Lower leg skin (tissue), 4 donors: ENCODE measurements around the gene CACHD1. TPM values are rescaled to one million over a fixed set of nuclear protein-coding genes. Genes with fewer than 3 reads are reported as not detected.

Experiments used
- DNase-seq, 2 donors: peaks; one replicate each; pipeline ENCODE4 v3.0.0-alpha.2; 2019; ENCODE audit warnings: low spot score in 2 of 2
- H3K4me3 ChIP-seq: fragments of 200-600 bp; sonication (generic); 2 replicates; pipeline ENCODE4 v1.5.1; 2017; ENCODE audit warnings: mild to moderate bottlenecking, low read depth; ENCODE audit not compliant: poor library complexity, severe bottlenecking
- POLR2A ChIP-seq, 2 donors: fragments of 450-650 bp; IDR thresholded peaks; one replicate each; pipeline ENCODE4 v1.6.1; 2016 to 2017; ENCODE audit warnings: antibody characterized with exemption in 2 of 2, mild to moderate bottlenecking in 1 of 2, moderate library complexity in 1 of 2
- WGBS, 2 donors: methylation state at CpG; one replicate each; pipeline ENCODE4 v1.1.5; 2018; 5-methylcytosine and 5-hydroxymethylcytosine counted together
- intact Hi-C: fragments of 100-400 bp; cut with DNase I; formaldehyde crosslinking; loops from one replicate; pipeline ENCODE4 v1.15.0; 2023; ENCODE audit warnings: low total_unique reads
- total RNA-seq, 4 donors: library from RNA; depleted of rRNA; stranded (reverse); fragments of >200 nt; gene quantifications; one replicate each; pipeline ENCODE4 v1.1.0, GENCODE V29; 2016
- TF ChIP-seq, protein P1 (sequence below), 3 donors: fragments of 450-650 bp; IDR thresholded peaks; one replicate each; pipeline ENCODE4 v1.5.1; 2016; ENCODE audit warnings: antibody characterized with exemption in 3 of 3, mild to moderate bottlenecking in 3 of 3, moderate library complexity in 2 of 3

CACHD1 gene
- total RNA-seq, 4 donors from 2014 or later: 7.3 to 17.1 (median 10.9) TPM

DNA sequence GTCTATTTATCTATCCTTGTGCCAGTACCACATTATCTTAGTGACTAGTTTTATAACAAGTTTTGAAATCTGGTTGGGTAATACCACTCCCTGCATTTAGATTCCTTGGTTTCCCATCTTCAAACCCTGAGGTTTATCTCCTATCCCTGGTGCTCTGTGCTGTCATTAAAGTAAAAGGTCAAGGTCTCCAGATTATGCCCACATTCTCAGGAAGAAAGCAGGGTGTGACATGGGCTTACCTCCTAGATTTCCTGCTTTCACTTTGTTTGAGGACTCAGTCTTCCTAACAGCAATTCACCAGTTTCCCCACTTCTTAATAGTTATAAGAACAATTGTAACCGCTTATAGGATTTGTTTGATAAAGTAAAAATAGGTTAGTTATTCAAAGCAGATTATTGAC lies 86.0 kb downstream of the CACHD1 start:
- intact Hi-C loops: no loop called here
- DNase-seq: no peak
- H3K4me3 ChIP-seq: no peak overlapping the region
- 83 to 85% methylated on average over 1 of the region's 1 CpG for WGBS, 2 donors
- TF ChIP-seq, protein P1, sequence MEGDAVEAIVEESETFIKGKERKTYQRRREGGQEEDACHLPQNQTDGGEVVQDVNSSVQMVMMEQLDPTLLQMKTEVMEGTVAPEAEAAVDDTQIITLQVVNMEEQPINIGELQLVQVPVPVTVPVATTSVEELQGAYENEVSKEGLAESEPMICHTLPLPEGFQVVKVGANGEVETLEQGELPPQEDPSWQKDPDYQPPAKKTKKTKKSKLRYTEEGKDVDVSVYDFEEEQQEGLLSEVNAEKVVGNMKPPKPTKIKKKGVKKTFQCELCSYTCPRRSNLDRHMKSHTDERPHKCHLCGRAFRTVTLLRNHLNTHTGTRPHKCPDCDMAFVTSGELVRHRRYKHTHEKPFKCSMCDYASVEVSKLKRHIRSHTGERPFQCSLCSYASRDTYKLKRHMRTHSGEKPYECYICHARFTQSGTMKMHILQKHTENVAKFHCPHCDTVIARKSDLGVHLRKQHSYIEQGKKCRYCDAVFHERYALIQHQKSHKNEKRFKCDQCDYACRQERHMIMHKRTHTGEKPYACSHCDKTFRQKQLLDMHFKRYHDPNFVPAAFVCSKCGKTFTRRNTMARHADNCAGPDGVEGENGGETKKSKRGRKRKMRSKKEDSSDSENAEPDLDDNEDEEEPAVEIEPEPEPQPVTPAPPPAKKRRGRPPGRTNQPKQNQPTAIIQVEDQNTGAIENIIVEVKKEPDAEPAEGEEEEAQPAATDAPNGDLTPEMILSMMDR (IDR thresholded peaks at IDR 0.05): no peak
- TF ChIP-seq POLR2A (IDR thresholded peaks at IDR 0.05): no peak

DNA sequence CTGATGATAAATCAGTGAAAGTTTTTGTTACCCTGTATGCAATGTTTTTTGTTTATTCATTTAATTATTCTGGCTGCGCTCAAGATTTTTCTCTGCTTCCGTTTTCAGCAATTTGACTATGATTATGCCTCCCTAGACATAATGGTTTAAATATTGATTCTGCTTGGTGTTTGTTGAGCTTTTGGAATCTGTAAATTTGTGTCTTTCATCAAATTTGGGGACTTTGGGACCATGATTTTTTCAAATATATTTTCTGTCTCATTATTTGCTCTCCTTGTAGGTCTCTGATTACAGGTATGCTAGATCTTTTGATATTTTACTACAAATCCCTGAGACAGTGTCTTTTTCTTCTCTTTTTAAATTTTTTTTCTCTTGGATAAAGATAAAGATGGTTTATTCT lies 92.1 kb downstream of the CACHD1 start:
- intact Hi-C loops: no loop called here
- TF ChIP-seq POLR2A (IDR thresholded peaks at IDR 0.05): no peak
- TF ChIP-seq, protein P1 (IDR thresholded peaks at IDR 0.05): no peak
- no peak overlapping the region for H3K4me3 ChIP-seq
- 95 to 96% methylated on average over 2 of the region's 2 CpGs for WGBS, 2 donors
- no peak for DNase-seq

- DNase-seq: no peak
- TF ChIP-seq, protein P1 (IDR thresholded peaks at IDR 0.05): no peak
- no peak for TF ChIP-seq POLR2A (IDR thresholded peaks at IDR 0.05)
- no peak overlapping the region for H3K4me3 ChIP-seq
- 86 to 91% methylated on average over 5 of the region's 5 CpGs for WGBS, 2 donors
- intact Hi-C loops: no loop called here
These were observed 94.1 kb downstream of the CACHD1 start for GRCh38 chr1:64563958-64564565.

DNA sequence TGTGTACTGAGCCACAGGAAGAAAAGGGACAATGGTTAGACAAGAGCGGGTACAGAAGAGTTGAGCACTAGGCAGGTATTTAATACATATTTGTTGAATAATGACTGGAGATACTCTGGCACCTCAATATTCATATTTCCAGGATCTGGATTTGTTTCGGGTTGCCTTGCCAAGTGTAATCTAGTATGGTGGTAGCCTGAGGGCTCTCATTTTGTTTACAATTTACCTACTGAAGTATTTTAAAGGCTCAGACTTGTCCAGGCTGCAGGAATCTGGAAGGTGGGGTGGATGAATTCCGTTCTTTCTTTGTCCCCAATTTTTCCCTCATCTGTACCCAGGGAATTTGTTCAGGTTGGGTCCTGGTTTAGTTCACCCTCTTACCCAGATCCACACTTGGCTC lies 95.0 kb downstream of the CACHD1 start:
- TF ChIP-seq, protein P1 (IDR thresholded peaks at IDR 0.05): no peak
- TF ChIP-seq POLR2A (IDR thresholded peaks at IDR 0.05): no peak
- WGBS, 2 donors: 59% methylated on average over 3 of the region's 3 CpGs
- DNase-seq: no peak
- H3K4me3 ChIP-seq: no peak overlapping the region
- intact Hi-C loops: no loop called here

DNA sequence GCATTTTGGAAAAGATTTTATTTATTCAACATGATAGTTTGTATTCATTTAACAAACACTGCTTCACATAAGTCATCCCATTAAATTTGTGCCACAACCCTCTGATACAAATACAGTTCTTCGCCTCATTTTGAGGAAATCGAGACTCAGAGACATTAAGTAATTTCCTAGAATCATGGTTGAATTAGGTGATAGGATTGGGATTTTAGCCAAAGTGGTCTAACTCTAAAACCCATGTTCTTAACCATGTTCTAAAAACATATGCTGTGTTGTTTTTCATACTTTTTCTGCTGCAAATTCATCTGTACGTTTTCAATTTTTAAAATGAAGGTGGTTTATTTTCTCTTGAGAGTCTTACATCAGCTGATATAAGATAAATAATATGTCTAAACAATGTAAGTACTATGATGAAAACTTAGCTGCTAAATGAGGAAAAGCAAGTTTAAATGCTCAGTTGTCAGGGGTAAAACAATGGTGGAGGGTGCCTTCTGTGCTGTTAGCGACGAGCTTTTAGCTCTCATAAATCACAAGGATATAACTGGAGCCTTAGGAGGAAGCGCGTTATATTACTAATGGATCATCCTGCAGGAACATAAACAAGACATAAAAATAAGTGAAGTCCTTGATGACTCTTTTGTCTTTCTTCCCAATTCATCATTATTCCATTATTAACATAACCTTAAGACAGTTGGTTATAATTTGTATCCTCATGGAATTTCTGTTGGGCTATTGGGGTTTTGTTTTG lies 97.7 kb downstream of the CACHD1 start:
- intact Hi-C loops: no loop called here
- 64 to 77% methylated on average over 7 of the region's 7 CpGs for WGBS, 2 donors
- TF ChIP-seq, protein P1 (IDR thresholded peaks at IDR 0.05): no peak
- no peak for TF ChIP-seq POLR2A (IDR thresholded peaks at IDR 0.05)
- no peak overlapping the region for H3K4me3 ChIP-seq
- DNase-seq: no peak

DNA sequence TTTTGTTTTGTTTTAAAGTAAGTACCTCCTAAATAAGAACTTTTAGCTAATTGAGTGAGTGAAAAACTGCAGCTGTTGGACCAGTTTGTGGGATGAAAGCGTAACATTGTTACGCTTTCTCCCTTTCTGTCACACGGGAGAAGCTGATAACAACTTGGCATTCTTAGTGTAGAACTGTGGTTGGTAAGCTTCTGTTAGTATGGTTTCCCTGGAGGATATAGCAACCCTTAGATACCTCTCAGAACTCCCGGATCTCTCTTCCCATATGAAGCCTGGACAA lies 98.2 kb downstream of the CACHD1 start:
- intact Hi-C loops: no loop called here
- no peak for TF ChIP-seq POLR2A (IDR thresholded peaks at IDR 0.05)
- TF ChIP-seq, protein P1 (IDR thresholded peaks at IDR 0.05): no peak
- 79 to 87% methylated on average over 4 of the region's 4 CpGs for whole genome bisulfite sequencing, 2 donors
- H3K4me3 ChIP-seq: no peak overlapping the region
- DNase-seq: no peak
